NT2/D1 (cell line): ENCODE data around the gene LRRC4C.

Source experiments
- SUZ12 ChIP-seq: IDR thresholded peaks from 2 replicates; pipeline ENCODE4 v1.6.1; 2011; ENCODE audit not compliant: insufficient read length, insufficient read depth; ENCODE audit errors: extremely low read depth
- YY1 ChIP-seq: IDR thresholded peaks from 2 replicates; pipeline ENCODE4 v1.6.1; 2011; ENCODE audit not compliant: insufficient read length, insufficient read depth
- ZNF274 ChIP-seq: IDR thresholded peaks from 2 replicates; pipeline ENCODE4 v1.6.1; 2011; ENCODE audit warnings: mild to moderate bottlenecking, low read depth, low read length

GRCh38 chr11:41283191-41283930, 176.1 kb downstream of the LRRC4C start:
- TF ChIP-seq YY1 = no peak
- TF ChIP-seq ZNF274 = no peak
- TF ChIP-seq SUZ12 = no peak
